ENCODE data around the gene PROKR1.
"Not testable (repeated sequence)": the region's sequence is repeated elsewhere in the genome, so short reads cannot be mapped to it uniquely, and the experiment has no call there.

PROKR1 gene

GRCh38 chr2:68659081-68659480, 15.7 kb downstream of the PROKR1 start:
- DNase-seq, result no peak

GRCh38 chr2:68660658-68661057, 17.3 kb downstream of the PROKR1 start:
- no peak for DNase-seq

DNA sequence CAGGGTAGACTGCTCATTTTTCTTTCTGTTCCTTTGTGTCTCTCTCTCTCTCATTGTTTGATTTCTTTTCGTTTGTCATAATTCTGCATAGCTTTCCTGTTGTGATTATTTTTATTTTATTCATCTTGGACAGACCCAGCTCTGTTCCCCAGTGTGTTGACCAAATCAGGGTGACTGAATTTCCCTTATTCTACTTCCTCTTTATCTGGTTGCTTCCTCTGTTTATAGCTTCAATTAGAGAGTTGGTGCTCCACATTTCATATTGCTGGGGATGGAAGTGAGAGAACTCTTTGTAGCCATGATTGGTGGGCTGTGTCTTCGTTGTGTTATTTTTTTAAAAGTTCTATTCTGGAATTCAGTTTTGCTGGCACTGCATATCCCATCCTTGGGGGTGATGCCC, 19.1 kb downstream of the PROKR1 start:
- DNase-seq, result no peak

DNA sequence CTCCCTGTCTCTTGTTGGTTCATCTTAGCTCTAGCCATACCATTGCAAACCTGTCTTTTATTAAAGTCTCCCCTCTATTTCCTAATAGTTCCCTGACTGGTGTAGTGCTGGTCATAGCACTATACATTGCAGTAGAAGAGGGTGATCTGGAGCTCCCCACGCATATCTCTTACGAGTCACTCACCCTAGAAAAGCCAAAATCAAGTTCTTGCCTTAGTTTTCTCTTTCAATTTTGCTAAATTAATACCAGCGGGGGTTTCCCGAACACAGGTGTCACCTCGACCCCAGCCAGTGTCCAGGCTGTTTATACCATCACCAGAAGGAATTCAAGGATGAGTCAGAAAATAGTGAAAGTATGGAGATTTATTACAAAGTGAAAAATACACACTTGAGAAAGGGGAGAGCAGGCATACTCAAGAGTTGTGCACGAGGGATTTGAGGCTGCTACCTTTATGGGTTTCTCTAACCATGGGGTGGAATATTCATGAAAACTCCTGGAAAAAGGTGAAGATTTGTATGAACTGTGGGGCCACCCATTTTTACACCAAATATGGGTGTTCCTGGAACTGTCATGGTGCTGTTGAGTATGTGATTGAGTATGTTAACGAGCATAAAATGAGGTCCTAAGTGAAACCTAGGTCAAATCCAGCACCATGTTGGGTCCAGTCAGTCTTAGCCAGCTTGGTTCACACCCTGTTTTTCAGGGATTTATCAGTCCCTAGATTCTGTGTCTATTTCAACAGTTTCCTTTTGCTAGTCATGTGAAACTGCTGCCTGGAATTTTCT, 20.2 kb downstream of the PROKR1 start:
- no peak for DNase-seq

DNA sequence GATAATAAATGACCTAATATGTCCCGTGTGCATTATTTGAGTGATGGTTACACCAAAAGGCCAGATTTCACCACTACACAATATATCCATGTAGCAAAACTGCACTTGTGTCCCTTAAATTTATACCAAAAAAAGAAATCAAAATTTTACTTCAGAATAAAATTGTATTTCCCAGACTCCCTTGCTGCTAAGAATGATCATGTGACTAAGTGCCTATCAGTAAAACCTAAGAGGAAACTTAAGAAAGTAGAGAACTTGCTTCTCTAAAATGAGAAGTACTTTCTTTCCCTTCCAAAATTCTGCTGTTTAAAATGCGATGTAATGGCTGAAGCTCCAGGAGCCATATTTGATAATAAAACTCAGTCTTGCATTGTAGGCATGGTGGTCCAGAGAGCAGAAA, 24.0 kb downstream of the PROKR1 start:
- DNase-seq, result no peak

DNA sequence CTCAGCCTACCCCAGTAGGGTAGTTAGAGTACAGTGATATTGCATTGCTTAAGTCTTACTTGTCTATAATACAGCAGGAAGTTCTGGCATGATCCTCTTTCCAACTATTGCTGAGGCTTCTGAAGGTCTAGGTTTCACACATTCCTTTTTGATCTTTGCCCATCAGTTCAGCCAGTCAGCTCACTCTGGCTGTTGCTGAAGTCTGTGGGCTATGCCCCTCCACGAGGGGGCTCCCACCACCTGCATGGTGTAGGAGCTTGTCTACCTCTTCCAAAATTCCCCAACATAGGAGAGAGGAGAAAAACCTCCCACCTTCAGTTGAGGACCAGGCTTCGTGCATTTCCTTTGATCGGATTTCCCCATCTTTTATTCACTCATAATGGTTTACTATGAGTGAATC, 26.3 kb downstream of the PROKR1 start:
- DNase-seq, result no peak

GRCh38 chr2:68671961-68672360, 28.6 kb downstream of the PROKR1 start:
- no peak for DNase-seq

- DNase-seq, result no peak
These were observed 30.3 kb downstream of the PROKR1 start for GRCh38 chr2:68673631-68674030.

- no peak for DNase-seq
These were observed 32.1 kb downstream of the PROKR1 start for GRCh38 chr2:68675470-68675869.

DNA sequence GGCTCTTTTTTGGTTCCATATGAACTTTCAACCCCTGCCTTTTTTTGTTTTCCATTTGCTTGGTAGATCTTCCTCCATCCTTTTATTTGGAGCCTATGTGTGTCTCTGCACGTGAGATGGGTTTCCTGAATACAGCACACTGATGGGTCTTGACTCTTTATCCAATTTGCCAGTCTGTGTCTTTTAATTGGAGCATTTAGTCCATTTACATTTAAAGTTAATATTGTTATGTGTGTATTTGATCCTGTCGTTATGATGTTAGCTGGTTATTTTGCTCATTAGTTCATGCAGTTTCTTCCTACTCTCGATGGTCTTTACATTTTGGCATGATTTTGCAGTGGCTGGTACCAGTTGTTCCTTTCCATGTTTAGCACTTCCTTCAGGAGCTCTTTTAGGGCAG, 34.5 kb downstream of the PROKR1 start:
- not testable (repeated sequence) for DNase-seq

GRCh38 chr2:68679166-68679916, 36.0 kb downstream of the PROKR1 start:
- peak; percentile 13 for DNase-seq

- not testable (repeated sequence) for DNase-seq
These were observed 36.5 kb downstream of the PROKR1 start for GRCh38 chr2:68679917-68680267.

DNA sequence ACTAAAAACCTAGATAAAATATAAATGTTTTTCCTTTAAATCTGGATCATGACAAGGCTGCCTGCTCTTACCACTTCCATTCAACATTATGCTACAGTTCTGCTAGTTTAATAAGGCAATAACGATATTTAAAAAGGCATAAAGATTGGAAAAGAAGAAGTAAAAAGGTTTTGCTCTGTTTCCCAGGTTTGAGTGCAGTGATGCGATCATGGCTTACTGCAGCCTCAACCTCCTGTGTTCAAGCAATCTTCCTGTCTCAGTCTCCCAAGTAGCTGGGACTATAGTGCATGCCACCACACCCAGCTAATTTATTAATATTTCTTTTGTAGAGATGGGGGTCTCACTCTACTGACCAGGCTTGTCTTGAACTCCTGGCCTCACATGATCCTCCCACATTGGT, 40.8 kb downstream of the PROKR1 start:
- no peak for DNase-seq

DNA sequence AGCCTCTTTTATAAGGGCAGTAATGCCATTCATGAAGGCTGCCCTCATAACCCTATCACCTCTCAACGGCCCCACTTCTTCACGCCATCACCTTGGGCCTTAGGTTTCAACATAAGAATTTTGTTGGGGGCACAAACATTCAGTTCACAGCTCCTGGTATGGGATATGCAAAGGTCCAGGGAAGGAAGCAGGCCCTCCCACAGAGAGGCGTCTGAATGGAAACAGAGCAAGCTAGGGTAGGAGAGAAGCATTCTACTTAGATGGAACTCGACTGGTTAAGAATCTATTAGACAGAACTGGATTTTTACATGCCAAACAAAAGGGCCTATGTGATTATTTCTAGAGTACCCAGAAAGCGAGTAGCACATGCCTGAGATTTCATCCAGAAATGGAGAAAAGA, 42.8 kb downstream of the PROKR1 start:
- DNase-seq, result no peak

DNA sequence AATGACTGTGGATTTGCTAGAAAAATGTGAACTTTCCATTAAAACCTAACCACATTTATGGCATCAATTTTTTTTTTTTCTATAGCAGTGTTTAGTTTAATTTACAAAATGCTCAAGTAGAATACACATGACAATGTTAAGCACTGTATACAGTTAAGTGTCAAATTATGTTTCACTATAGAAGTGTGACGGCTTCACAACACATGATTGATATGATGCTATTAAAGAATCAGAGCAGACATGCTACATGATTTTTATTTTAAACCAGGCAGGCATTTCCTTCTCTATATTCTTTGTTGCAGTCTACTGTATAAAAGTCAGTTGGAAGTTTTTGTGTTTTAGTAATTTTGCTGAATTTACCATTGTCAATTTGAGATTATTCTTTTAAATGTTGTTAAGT, 43.6 kb downstream of the PROKR1 start:
- DNase-seq, result no peak

DNA sequence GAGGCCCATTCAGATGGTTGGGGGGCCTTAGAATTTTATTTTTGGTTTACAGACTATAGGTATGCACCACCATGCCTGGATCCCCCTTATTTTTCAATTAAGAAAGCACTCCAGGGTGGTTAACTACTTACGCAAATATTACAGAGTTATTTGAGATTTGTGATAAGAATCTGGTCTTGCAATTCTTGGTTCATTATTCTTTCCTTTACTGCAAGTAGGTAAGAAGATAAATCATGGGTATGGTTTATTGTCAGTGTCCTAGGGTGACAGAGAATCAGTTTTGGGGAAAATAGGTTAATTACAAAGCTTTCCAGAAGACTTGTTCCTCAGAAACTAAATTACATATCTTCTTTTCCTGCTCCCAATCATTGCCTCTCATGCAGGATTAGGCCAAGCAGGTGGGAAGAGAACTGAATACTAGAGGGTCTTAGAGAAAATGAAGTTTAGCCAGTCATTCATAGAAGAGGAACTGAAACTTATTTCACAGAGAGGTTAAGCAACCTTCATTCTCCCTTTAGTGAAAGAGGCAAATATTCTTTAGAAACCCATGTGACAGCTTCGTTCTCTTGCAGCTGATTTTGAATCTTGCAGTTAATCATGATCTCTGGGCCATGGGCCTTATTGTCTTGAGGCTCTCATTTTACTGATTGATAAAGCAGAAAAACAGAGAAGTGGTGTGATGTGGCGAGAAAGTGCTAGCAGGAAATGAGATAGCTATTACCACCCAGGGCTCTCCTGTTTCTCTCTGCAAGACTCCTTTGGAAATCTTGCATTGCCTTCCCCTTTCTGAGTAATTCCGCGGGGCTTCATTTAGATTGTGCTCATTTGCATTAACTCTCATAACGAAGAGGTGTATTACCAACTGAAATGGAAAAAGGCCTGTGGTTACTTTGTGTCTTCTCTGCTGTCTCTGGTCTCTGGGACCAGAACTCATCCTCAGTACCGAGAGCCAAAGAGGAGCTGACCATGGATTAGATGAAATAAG, 46.5 kb downstream of the PROKR1 start:
- no peak for DNase-seq

DNA sequence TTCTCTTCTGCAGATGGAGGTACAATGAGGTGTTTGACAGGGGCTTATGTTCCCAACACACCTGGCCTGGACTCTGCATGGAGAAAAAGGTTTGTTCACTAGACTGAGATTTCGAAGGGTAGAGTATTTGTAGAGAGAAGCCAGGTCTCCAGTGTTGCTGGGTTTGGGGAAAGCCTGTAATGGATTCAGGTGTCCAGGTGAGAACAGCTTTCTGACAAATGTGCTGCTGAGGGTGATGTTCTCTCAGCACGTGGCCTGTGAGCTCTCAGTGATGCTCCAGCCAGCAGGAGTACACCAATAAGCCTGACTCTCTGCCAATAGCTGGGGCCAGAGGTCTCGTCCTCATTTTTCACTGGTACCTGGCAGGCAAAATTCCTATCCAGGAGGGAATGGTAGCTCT, 47.5 kb downstream of the PROKR1 start:
- DNase-seq, result no peak

DNA sequence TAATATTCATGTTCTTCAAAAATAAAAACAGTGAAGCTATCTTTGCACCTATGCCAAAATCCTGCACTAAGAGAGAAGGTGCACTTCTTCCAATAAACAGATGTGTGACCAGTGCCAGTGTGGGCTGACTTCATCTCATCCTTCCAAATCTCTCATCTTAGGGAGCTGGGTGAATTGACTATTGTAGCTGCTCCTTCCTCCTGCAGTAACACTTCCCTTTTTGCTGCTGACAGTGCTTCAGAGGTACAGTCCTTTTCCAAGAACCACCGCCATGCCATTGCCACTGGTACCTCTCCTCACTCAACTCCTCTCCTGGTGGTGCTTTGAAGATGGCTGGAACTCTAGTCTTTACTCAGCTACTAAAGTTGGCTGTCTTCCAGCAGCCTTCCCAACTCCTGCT, 49.1 kb downstream of the PROKR1 start:
- no peak for DNase-seq

DNA sequence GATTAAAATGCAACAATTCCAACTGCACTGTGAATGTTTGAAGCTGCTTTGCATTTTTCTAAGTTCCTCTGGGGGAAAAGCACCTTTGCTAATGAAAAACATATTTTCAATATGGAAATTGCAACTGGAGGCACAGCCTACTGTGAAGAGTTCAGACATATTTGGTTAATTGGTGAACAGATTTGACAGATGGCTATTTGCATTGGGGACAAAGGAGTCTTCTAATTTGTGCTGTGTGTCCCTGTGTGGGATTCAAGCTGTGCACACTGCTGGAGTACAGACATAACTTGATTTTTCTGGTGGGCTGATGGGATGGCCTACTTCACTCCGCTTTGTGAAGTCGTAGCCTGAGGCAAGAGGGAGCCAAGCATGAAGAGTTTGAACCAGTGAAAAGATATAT, 50.6 kb downstream of the PROKR1 start:
- no peak for DNase-seq

DNA sequence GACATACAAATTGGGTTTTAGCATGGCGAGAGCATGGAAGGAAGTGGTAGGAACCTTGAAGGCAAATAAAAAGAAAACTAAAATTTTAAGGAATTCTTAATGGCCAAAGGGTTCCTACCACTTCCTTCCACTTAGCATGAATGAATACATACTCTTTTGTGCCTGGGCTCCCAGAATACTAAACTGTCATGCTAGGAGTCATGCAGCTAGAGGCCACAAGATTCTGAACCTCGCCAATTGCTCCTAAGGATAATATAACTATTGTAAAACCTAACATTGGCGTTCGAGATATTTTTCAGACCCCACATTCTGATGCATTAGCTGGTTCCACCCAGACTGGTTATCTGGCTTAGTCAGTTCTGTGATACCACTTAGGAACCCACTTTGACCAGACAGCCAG, 52.6 kb downstream of the PROKR1 start:
- no peak for DNase-seq

- no peak for DNase-seq
These were observed 53.2 kb downstream of the PROKR1 start for GRCh38 chr2:68696554-68696953.

DNA sequence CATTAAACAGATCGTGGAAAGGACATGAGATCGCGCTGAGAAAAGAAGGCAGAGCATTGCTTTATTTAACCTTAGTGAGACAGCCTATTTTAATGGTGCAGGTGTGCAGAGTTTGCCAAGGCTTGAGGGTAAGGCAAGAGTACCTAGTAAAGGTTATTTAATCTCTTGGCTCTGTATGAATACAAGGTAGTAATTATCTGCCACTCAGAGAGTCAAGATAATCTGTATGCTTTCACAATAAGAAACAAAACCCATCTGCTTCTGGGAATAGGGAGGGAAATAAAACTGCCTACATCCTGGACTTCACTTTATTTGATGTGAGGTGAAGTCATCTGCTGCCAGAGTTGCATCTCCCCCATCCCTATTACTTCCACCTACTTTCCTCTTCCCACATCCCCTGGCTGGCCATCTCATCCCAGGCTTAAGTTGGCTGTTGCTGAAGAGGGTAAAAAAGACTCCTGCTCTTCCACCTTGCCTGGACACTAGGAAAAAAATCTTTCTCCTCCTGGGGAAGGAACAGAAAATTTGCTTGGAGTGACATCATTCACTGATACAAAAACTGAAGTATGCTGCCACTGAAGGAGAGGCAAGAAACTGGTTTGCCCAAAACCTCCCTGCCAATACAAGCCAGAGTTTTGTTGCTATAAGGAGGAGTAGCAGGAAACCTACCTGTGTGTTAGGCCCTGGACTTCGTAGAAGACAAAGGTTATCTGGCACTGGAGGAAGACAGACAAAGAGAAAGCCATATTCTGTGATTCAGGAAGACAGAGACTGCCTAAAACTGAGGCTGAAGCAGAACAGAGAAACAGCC, 55.4 kb downstream of the PROKR1 start:
- no peak for DNase-seq

All from central memory CD4-positive, alpha-beta T cell (primary cell).